ENCODE data around the gene ARF1.

Gene ARF1

GRCh38 chr1:228075801-228076271, 6.7 kb upstream of the ARF1 start:
- no peak for DNase-seq (ENCODE audit: extremely low read depth, low read depth)
- no peak overlapping the region for H3K4me3 ChIP-seq (replicated peaks; ENCODE audit: low read depth, low read length)
- no peak for TF ChIP-seq CTCF (IDR thresholded peaks at IDR 0.05; ENCODE audit: low read depth, low read length, missing control alignments)

GRCh38 chr1:228076796-228077430, 5.6 kb upstream of the ARF1 start:
- TF ChIP-seq CTCF (IDR thresholded peaks at IDR 0.05; ENCODE audit: low read depth, low read length, missing control alignments), result no peak
- H3K4me3 ChIP-seq (replicated peaks; ENCODE audit: low read depth, low read length), result no peak overlapping the region
- no peak for DNase-seq (ENCODE audit: extremely low read depth, low read depth)

GRCh38 chr1:228077565-228078330, 4.8 kb upstream of the ARF1 start:
- no peak for TF ChIP-seq CTCF (IDR thresholded peaks at IDR 0.05; ENCODE audit: low read depth, low read length, missing control alignments)
- H3K4me3 ChIP-seq (replicated peaks; ENCODE audit: low read depth, low read length), result no peak overlapping the region
- no peak for DNase-seq (ENCODE audit: extremely low read depth, low read depth)

GRCh38 chr1:228079013-228079412, 3.5 kb upstream of the ARF1 start:
- DNase-seq (ENCODE audit: extremely low read depth, low read depth), result no peak
- TF ChIP-seq CTCF (IDR thresholded peaks at IDR 0.05; ENCODE audit: low read depth, low read length, missing control alignments), result no peak
- no peak overlapping the region for H3K4me3 ChIP-seq (replicated peaks; ENCODE audit: low read depth, low read length)

- no peak overlapping the region for H3K4me3 ChIP-seq (replicated peaks; ENCODE audit: low read depth, low read length)
- TF ChIP-seq CTCF (IDR thresholded peaks at IDR 0.05; ENCODE audit: low read depth, low read length, missing control alignments), result no peak
- no peak for DNase-seq (ENCODE audit: extremely low read depth, low read depth)
Observed at GRCh38 chr1:228079601-228080263, 2.8 kb upstream of the ARF1 start.

- H3K4me3 ChIP-seq (replicated peaks; ENCODE audit: low read depth, low read length), result peak overlapping the region; percentile 98
- DNase-seq (ENCODE audit: extremely low read depth, low read depth), result no peak
- no peak for TF ChIP-seq CTCF (IDR thresholded peaks at IDR 0.05; ENCODE audit: low read depth, low read length, missing control alignments)
Observed at GRCh38 chr1:228081144-228081543, 1.4 kb upstream of the ARF1 start.
